BE2C (cell line): ENCODE results near the gene EMX1.
A peak's percentile ranks its signal among the peaks of the same experiment; 100 is the strongest.

Experiments used
- DNase-seq: peaks from one replicate; pipeline ENCODE4 v3.0.0-alpha.2; 2020
- H3K27me3 ChIP-seq: fragments of 250-450 bp; sonication (Bioruptor Pico); 2 replicates; pipeline ENCODE4 v1.5.1; 2020; ENCODE audit warnings: mild to moderate bottlenecking
- H3K36me3 ChIP-seq: fragments of 250-450 bp; sonication (Bioruptor Pico); 2 replicates; pipeline ENCODE4 v1.5.1; 2020; ENCODE audit warnings: mild to moderate bottlenecking
- H3K4me1 ChIP-seq: fragments of 250-450 bp; sonication (Bioruptor Pico); 2 replicates; pipeline ENCODE4 v1.5.1; 2020
- H3K4me3 ChIP-seq: 2 replicates; pipeline ENCODE4 v1.5.1; 2011; ENCODE audit warnings: low read depth, low read length
- H3K9me3 ChIP-seq: fragments of 250-450 bp; sonication (Bioruptor Pico); 2 replicates; pipeline ENCODE4 v1.5.1; 2020
- CTCF ChIP-seq: IDR thresholded peaks from 2 replicates; pipeline ENCODE4 v1.5.1; 2012; ENCODE audit warnings: mild to moderate bottlenecking, low read depth, low read length

Gene EMX1

GRCh38 chr2:72892506-72893173 is 24.7 kb upstream of the EMX1 start:
- no peaks in the 10 kb centered on the region; the same call in 1 of the 2 replicates for H3K27me3 ChIP-seq
- H3K36me3 ChIP-seq: no peaks in the 10 kb centered on the region
- H3K9me3 ChIP-seq: no peaks in the 10 kb centered on the region
- peak; percentile 65 for DNase-seq
- no peak overlapping the region for H3K4me3 ChIP-seq
- peak; percentile 61 for TF ChIP-seq CTCF
- H3K4me1 ChIP-seq: no peaks in the 10 kb centered on the region

GRCh38 chr2:72893594-72894319 is 23.6 kb upstream of the EMX1 start:
- H3K4me3 ChIP-seq: no peak overlapping the region
- no peaks in the 10 kb centered on the region for H3K36me3 ChIP-seq
- TF ChIP-seq CTCF: peak; percentile 64
- DNase-seq: peak; percentile 65
- no peaks in the 10 kb centered on the region for H3K9me3 ChIP-seq
- no peaks in the 10 kb centered on the region; the same call in 1 of the 2 replicates for H3K27me3 ChIP-seq
- no peaks in the 10 kb centered on the region for H3K4me1 ChIP-seq

- no peaks in the 10 kb centered on the region for H3K36me3 ChIP-seq
- no peak overlapping the region for H3K4me3 ChIP-seq
- no peaks in the 10 kb centered on the region for H3K9me3 ChIP-seq
- H3K4me1 ChIP-seq: no peaks in the 10 kb centered on the region
- no peak for DNase-seq
- TF ChIP-seq CTCF: no peak
- H3K27me3 ChIP-seq: no peaks in the 10 kb centered on the region; the same call in 1 of the 2 replicates
Measured at GRCh38 chr2:72894514-72894913, 22.8 kb upstream of the EMX1 start.

- Histone ChIP-seq H3K4me3 (no peak overlapping the region), H3K9me3 (no peaks in the 10 kb centered on the region), H3K36me3 (no peaks in the 10 kb centered on the region), H3K4me1 (no peaks in the 10 kb centered on the region), H3K27me3 (no peaks in the 10 kb centered on the region; the same call in 1 of the 2 replicates)
- DNase-seq: no peak
- no peak for TF ChIP-seq CTCF
Measured at GRCh38 chr2:72895154-72895553, 22.2 kb upstream of the EMX1 start.

- TF ChIP-seq CTCF: no peak
- Histone ChIP-seq H3K9me3 (no peaks in the 10 kb centered on the region), H3K4me3 (no peak overlapping the region), H3K4me1 (no peaks in the 10 kb centered on the region), H3K27me3 (no peaks in the 10 kb centered on the region; the same call in 1 of the 2 replicates), H3K36me3 (no peaks in the 10 kb centered on the region)
- no peak for DNase-seq
Measured at GRCh38 chr2:72895759-72896281, 21.5 kb upstream of the EMX1 start.

- TF ChIP-seq CTCF: no peak
- H3K27me3 ChIP-seq: no peaks in the 10 kb centered on the region; the same call in 1 of the 2 replicates
- H3K4me3 ChIP-seq: no peak overlapping the region
- no peaks in the 10 kb centered on the region for H3K9me3 ChIP-seq
- no peaks in the 10 kb centered on the region for H3K36me3 ChIP-seq
- no peaks in the 10 kb centered on the region for H3K4me1 ChIP-seq
- no peak for DNase-seq
Measured at GRCh38 chr2:72896446-72896845, 20.9 kb upstream of the EMX1 start.
